ENCODE data around the gene CANX. TPM values are rescaled to one million over a fixed set of nuclear protein-coding genes. Genes with fewer than 3 reads are reported as not detected.

The CANX gene
- total and polyA plus RNA-seq, 2 of the 13 experiments (the other 11 are each of a cell fraction or from before 2014, with no cell fraction given), result 477 to 680 TPM

DNA sequence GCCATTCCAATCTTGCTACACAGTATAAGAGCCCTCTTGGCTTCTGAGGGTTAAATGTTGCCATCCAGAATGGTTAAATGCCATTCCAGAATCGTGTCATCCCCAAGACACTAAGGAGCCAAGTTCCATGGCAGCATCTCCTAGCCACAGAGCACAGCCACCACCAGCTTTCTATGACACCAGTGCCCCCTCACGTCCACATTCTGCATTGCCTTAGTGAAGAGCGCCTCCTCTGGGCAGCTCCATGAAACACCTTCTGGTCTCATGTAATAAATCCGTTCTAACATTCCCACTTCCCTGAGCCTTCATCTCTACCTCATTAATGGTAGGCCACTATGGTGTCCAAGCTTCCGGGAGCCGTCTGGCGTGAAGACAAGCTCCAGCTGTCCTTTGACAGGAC lies 30.4 kb upstream of the CANX start (continued):
- TF ChIP-seq, protein P1, sequence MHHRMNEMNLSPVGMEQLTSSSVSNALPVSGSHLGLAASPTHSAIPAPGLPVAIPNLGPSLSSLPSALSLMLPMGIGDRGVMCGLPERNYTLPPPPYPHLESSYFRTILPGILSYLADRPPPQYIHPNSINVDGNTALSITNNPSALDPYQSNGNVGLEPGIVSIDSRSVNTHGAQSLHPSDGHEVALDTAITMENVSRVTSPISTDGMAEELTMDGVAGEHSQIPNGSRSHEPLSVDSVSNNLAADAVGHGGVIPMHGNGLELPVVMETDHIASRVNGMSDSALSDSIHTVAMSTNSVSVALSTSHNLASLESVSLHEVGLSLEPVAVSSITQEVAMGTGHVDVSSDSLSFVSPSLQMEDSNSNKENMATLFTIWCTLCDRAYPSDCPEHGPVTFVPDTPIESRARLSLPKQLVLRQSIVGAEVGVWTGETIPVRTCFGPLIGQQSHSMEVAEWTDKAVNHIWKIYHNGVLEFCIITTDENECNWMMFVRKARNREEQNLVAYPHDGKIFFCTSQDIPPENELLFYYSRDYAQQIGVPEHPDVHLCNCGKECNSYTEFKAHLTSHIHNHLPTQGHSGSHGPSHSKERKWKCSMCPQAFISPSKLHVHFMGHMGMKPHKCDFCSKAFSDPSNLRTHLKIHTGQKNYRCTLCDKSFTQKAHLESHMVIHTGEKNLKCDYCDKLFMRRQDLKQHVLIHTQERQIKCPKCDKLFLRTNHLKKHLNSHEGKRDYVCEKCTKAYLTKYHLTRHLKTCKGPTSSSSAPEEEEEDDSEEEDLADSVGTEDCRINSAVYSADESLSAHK (CRISPR knock-in tag; IDR thresholded peaks at IDR 0.05; ENCODE audit: borderline replicate concordance), result no peak
- no peak for TF ChIP-seq SP4 (CRISPR knock-in tag; IDR thresholded peaks at IDR 0.05)
- no peak for TF ChIP-seq CHD4 (IDR thresholded peaks at IDR 0.05; ENCODE audit: borderline replicate concordance, low read length)
- peak; percentile 86 for TF ChIP-seq STAG1 (CRISPR knock-in tag; IDR thresholded peaks at IDR 0.05)
- no peak for TF ChIP-seq KDM6A (CRISPR knock-in tag; IDR thresholded peaks at IDR 0.05; ENCODE audit: low read depth)
- TF ChIP-seq TCF7 (IDR thresholded peaks at IDR 0.05; ENCODE audit: low read depth), result no peak
- no peak for TF ChIP-seq ZNF557 (CRISPR knock-in tag; IDR thresholded peaks at IDR 0.05)
- TF ChIP-seq, protein P2, sequence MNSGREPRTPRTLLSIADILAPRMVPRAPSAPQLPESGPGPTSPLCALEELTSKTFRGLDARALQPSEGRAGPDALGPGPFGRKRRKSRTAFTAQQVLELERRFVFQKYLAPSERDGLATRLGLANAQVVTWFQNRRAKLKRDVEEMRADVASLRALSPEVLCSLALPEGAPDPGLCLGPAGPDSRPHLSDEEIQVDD (CRISPR knock-in tag; IDR thresholded peaks at IDR 0.05; ENCODE audit: borderline replicate concordance), result no peak
- TF ChIP-seq ZNF317 (CRISPR knock-in tag; IDR thresholded peaks at IDR 0.05), result no peak
- TF ChIP-seq, protein P3, sequence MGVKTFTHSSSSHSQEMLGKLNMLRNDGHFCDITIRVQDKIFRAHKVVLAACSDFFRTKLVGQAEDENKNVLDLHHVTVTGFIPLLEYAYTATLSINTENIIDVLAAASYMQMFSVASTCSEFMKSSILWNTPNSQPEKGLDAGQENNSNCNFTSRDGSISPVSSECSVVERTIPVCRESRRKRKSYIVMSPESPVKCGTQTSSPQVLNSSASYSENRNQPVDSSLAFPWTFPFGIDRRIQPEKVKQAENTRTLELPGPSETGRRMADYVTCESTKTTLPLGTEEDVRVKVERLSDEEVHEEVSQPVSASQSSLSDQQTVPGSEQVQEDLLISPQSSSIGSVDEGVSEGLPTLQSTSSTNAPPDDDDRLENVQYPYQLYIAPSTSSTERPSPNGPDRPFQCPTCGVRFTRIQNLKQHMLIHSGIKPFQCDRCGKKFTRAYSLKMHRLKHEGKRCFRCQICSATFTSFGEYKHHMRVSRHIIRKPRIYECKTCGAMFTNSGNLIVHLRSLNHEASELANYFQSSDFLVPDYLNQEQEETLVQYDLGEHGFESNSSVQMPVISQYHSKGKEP (CRISPR knock-in tag; IDR thresholded peaks at IDR 0.05), result no peak
- TF ChIP-seq, protein P4, sequence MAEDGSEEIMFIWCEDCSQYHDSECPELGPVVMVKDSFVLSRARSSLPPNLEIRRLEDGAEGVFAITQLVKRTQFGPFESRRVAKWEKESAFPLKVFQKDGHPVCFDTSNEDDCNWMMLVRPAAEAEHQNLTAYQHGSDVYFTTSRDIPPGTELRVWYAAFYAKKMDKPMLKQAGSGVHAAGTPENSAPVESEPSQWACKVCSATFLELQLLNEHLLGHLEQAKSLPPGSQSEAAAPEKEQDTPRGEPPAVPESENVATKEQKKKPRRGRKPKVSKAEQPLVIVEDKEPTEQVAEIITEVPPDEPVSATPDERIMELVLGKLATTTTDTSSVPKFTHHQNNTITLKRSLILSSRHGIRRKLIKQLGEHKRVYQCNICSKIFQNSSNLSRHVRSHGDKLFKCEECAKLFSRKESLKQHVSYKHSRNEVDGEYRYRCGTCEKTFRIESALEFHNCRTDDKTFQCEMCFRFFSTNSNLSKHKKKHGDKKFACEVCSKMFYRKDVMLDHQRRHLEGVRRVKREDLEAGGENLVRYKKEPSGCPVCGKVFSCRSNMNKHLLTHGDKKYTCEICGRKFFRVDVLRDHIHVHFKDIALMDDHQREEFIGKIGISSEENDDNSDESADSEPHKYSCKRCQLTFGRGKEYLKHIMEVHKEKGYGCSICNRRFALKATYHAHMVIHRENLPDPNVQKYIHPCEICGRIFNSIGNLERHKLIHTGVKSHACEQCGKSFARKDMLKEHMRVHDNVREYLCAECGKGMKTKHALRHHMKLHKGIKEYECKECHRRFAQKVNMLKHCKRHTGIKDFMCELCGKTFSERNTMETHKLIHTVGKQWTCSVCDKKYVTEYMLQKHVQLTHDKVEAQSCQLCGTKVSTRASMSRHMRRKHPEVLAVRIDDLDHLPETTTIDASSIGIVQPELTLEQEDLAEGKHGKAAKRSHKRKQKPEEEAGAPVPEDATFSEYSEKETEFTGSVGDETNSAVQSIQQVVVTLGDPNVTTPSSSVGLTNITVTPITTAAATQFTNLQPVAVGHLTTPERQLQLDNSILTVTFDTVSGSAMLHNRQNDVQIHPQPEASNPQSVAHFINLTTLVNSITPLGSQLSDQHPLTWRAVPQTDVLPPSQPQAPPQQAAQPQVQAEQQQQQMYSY (CRISPR knock-in tag; IDR thresholded peaks at IDR 0.05), result no peak
- TF ChIP-seq ZNF766 (CRISPR knock-in tag; IDR thresholded peaks at IDR 0.05; ENCODE audit: borderline replicate concordance), result no peak
- TF ChIP-seq KDM5B (CRISPR knock-in tag; IDR thresholded peaks at IDR 0.05; ENCODE audit: borderline replicate concordance), result no peak
- no peak for TF ChIP-seq PAX8 (CRISPR knock-in tag; IDR thresholded peaks at IDR 0.05; ENCODE audit: borderline replicate concordance)
- no peak for TF ChIP-seq ZNF761 (CRISPR knock-in tag; conservative IDR thresholded peaks at IDR 0.05)
- no peak for TF ChIP-seq ZNF180 (CRISPR knock-in tag; IDR thresholded peaks at IDR 0.05; ENCODE audit: borderline replicate concordance, low read depth)
- no peak for TF ChIP-seq ZBTB7A (CRISPR knock-in tag; IDR thresholded peaks at IDR 0.05)
- no peak for TF ChIP-seq ZNF816 (CRISPR knock-in tag; IDR thresholded peaks at IDR 0.05; ENCODE audit: borderline replicate concordance)
- TF ChIP-seq, protein P5, sequence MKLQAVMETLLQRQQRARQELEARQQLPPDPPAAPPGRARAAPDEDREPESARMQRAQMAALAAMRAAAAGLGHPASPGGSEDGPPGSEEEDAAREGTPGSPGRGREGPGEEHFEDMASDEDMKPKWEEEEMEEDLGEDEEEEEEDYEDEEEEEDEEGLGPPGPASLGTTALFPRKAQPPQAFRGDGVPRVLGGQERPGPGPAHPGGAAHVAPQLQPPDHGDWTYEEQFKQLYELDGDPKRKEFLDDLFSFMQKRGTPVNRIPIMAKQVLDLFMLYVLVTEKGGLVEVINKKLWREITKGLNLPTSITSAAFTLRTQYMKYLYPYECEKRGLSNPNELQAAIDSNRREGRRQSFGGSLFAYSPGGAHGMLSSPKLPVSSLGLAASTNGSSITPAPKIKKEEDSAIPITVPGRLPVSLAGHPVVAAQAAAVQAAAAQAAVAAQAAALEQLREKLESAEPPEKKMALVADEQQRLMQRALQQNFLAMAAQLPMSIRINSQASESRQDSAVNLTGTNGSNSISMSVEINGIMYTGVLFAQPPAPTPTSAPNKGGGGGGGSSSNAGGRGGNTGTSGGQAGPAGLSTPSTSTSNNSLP (IDR thresholded peaks at IDR 0.05; ENCODE audit: low read depth, low read length), result peak; percentile 39; the same call in 1 of the 2 replicates
- no peak for TF ChIP-seq TCF12 (IDR thresholded peaks at IDR 0.05)
- no peak for TF ChIP-seq TCF12 (CRISPR knock-in tag; IDR thresholded peaks at IDR 0.05)
- no peak for TF ChIP-seq JDP2 (CRISPR knock-in tag; IDR thresholded peaks at IDR 0.05; ENCODE audit: borderline replicate concordance)

Measured in HepG2 (cell line).